ENCODE measurements around the gene IL32.

Gene IL32

DNA sequence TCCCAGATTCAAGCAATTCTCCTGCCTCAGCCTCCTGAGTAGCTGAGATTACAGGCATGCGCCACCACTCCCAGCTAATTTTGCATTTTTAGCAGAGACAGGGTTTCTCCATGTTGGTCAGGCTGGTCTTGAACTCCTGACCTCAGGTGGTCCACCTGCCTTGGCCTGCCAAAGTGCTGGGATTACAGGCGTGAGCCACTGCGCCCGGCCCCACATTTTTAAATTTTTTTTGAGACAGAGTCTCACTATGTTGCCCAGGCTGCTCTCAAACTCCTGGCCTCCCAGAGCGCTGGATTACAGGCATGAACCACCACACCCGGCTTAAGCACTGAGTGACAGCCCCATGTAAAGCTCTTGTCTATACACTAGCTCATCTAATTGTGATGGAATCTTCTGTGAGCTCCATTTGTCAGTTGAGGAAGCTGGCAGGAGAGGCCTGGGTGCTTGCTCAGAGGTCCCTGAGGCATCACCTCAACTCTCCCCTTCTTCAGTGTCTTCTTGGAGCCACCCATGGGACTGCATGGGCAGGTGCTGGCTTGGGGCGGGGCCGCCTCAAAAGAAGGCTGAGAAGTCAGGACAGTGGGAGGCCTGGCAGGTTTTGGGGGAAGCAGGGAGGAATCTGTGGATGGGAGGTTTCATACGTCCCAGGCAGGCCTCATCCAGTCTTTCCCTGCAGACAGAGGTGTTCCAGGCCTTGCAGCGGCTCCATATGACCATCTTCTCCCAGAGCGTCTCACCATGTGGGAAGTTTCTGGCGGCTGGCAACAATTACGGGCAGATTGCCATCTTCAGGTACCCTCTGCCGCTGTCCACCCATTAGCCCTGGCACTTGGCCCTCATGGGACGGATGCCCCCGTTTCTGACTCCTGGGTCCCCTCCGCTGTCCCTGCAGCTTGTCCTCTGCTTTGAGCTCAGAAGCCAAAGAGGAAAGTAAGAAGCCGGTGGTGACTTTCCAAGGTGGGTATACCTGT is 40.1 kb upstream of the IL32 start:
- TF ChIP-seq, protein P1, sequence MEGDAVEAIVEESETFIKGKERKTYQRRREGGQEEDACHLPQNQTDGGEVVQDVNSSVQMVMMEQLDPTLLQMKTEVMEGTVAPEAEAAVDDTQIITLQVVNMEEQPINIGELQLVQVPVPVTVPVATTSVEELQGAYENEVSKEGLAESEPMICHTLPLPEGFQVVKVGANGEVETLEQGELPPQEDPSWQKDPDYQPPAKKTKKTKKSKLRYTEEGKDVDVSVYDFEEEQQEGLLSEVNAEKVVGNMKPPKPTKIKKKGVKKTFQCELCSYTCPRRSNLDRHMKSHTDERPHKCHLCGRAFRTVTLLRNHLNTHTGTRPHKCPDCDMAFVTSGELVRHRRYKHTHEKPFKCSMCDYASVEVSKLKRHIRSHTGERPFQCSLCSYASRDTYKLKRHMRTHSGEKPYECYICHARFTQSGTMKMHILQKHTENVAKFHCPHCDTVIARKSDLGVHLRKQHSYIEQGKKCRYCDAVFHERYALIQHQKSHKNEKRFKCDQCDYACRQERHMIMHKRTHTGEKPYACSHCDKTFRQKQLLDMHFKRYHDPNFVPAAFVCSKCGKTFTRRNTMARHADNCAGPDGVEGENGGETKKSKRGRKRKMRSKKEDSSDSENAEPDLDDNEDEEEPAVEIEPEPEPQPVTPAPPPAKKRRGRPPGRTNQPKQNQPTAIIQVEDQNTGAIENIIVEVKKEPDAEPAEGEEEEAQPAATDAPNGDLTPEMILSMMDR (IDR thresholded peaks at IDR 0.05; ENCODE audit: insufficient read depth, missing control alignments), result no peak
- no peak for FAIRE-seq
- DNase-seq (ENCODE audit: insufficient read length, low spot score), result no peak

DNA sequence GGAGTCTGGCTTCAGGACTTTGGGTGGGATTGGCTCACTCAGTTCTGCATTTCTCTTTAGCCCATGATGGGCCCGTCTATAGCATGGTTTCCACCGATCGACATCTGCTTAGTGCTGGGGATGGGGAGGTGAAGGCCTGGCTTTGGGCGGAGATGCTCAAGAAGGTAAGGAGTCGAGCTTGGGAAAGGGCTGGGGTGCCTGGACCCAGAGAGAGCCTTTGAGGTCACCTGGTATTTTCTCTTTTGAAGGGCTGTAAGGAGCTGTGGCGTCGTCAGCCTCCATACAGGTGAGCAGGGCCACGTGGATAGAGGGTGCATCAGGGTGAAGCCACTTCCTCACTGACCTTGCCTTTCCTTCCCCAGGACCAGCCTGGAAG is 39.4 kb upstream of the IL32 start:
- TF ChIP-seq, protein P1 (IDR thresholded peaks at IDR 0.05; ENCODE audit: insufficient read depth, missing control alignments), result no peak
- DNase-seq (ENCODE audit: insufficient read length, low spot score), result no peak
- no peak for FAIRE-seq

DNA sequence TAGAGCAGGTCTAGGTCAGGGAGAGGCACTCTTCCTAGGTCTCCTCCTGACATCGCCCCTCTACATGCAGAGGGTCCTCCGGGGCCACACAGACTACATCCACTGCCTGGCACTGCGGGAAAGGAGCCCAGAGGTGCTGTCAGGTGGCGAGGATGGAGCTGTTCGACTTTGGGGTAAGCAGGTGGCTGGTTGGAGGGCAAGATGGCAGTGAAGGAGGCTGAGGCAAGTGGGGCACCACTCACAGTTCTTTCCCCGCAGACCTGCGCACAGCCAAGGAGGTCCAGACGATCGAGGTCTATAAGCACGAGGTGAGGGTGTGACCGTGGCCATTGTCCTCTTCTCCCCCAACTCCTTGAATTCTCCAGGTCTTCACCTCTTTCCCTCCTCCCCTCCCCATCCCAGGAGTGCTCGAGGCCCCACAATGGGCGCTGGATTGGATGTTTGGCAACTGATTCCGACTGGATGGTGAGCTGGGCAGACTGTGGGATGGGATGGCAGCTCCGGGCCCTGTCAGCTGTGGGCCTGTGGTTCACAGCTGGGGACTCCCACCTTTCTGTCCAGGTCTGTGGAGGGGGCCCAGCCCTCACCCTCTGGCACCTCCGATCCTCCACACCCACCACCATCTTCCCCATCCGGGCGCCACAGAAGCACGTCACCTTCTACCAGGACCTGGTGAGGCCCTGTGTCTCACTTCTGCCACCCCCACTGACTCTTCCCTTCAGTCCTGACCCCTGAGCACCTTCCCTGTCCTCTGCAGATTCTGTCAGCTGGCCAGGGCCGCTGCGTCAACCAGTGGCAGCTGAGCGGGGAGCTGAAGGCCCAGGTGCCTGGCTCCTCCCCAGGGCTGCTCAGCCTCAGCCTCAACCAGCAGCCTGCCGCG is 38.6 kb upstream of the IL32 start:
- TF ChIP-seq, protein P1 (IDR thresholded peaks at IDR 0.05; ENCODE audit: insufficient read depth, missing control alignments), result no peak
- no peak for DNase-seq (ENCODE audit: insufficient read length, low spot score)
- FAIRE-seq, result no peak

DNA sequence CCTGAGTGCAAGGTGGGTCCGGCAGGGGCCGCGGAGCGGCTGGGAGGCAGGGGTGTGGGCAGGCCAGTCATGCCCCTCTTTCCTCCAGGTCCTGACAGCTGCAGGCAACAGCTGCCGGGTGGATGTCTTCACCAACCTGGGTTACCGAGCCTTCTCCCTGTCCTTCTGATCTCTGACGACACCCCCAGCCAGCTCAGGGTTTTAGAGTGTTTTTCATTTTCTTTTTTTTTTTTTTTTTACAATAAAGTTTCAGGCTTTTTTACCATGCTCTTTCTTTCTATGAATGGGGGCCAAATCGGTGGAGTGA is 38.0 kb upstream of the IL32 start:
- FAIRE-seq, result no peak

DNA sequence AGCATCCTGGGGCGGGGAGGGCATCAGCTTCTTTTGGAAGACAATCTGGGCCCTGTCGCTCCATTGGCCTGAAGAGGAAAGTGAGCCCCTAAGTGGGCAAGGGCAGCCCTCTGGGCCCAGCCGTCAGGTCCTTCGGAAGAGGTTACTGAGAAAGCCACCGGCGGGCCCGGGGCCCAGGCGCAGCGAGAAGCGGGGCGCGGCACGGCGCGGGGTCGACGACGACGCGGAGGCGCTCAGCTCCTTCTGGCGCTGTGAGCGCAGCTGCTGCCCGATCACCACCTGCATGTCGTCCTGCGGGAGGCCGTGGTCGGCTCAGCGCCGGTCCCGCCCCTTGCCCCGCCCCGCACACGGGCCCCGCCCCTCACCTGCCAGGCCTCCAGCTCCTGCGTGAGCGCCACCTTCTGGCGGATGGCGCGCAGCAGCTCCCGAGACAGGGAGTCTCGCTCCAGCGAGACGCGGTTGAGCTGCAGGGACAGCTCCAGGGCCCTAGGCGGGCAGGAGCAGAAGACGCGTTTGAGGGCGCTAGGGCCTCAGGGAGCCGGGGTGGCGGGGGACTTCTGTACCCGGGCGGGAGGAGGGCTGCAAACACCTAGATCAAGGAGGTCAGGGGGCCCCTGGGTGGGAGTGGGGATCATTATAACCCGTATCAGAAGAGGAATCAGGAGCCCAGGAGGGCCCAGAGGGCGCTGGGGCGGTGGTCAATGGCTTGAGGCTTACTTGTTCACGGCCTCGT is 37.3 kb upstream of the IL32 start:
- no peak for FAIRE-seq

More for the DNA sequence above, 38.0 kb upstream of the IL32 start:
- no peak for DNase-seq (ENCODE audit: insufficient read length, low spot score)
- TF ChIP-seq, protein P1 (IDR thresholded peaks at IDR 0.05; ENCODE audit: insufficient read depth, missing control alignments), result no peak

DNA sequence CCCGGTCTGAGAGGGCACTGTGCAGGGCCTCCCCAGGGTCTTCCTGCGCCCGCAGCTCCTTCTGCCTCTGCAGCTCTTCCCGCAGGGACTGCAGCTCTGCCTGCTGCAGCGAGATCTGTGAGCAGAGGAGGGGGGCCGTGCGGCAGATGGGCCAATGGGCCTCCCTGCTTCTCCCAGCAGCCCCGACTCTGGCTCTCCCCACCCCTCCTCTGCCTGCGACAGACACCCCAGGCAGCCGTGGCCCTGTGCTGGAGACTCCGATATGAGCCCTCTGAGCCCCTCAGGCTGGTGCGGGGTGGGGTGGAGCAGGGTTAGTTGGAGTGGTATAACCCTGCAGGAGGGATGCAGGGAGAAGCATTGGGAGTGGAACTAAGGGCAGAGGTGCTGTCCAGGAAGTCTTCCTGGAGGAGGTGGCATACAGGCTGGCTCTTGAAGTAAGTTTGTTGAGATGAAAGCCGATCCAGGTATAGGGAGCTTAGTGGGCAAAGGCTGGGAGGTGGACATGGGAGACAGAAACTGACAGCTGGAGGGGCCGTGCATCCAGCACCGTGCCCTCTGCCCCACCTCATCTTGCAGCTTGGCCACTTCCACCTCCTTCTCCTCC is 36.6 kb upstream of the IL32 start:
- DNase-seq (ENCODE audit: insufficient read length, low spot score) (no peak), FAIRE-seq (no peak)
- TF ChIP-seq, protein P1 (IDR thresholded peaks at IDR 0.05; ENCODE audit: insufficient read depth, missing control alignments), result no peak

More for the DNA sequence above, 37.3 kb upstream of the IL32 start:
- TF ChIP-seq, protein P1 (IDR thresholded peaks at IDR 0.05; ENCODE audit: insufficient read depth, missing control alignments), result peak; percentile 67
- DNase-seq (ENCODE audit: insufficient read length, low spot score), result peak; percentile 98
